HEK293 (cell line): ENCODE measurements around the gene CACNA1S.

Experiments used
- CTCF ChIA-PET: fragments of 350-600 bp; formaldehyde crosslinking; extraction: SDS; loops from one replicate; lab custom pipeline; 2021; ENCODE audit warnings: antibody characterized with exemption; lab: Yijun Ruan, JAX
- POLR2A ChIA-PET: fragments of 300-600 bp; formaldehyde crosslinking; extraction: SDS; loops from one replicate; lab custom pipeline; 2020; ENCODE audit warnings: antibody characterized with exemption, inconsistent platforms; lab: Yijun Ruan, JAX
- H3K27ac ChIP-seq: fragments of 200-500 bp; sonication (Bioruptor generic); 2 replicates; pipeline ENCODE4 v1.5.1; 2014; ENCODE audit warnings: low read depth, low read length, control low read depth, inconsistent platforms; ENCODE audit errors: extremely low read depth
- H3K36me3 ChIP-seq, 2 experiments: fragments of 200-500 bp in 1 of 2; sonication (Bioruptor generic) in 1 of 2; 1 replicate in 1 of 2; 2 replicates in 1 of 2; pipeline ENCODE4 v1.5.1; 2014 to 2017; ENCODE audit warnings: inconsistent platforms in 2 of 2, low read length in 2 of 2; ENCODE audit not compliant: control insufficient read depth in 2 of 2, insufficient read depth in 1 of 2
- H3K4me1 ChIP-seq: fragments of 200-500 bp; sonication (Bioruptor generic); 2 replicates; pipeline ENCODE4 v1.5.1; 2014; ENCODE audit warnings: mild to moderate bottlenecking, low read length, inconsistent platforms; ENCODE audit not compliant: control insufficient read depth, insufficient read depth
- H3K4me3 ChIP-seq: 2 replicates; pipeline ENCODE4 v1.5.1; 2011; ENCODE audit warnings: low read depth, mild to moderate bottlenecking, control low read depth, low read length, moderate library complexity
- H3K9me3 ChIP-seq: fragments of 200-500 bp; sonication (Bioruptor generic); 2 replicates; pipeline ENCODE4 v1.5.1; 2014; ENCODE audit warnings: low read depth, low read length, inconsistent platforms; ENCODE audit not compliant: control insufficient read depth, insufficient read depth
- ATF2 ChIP-seq: fragments of 450-650 bp; formaldehyde crosslinking; IDR thresholded peaks from 2 replicates; pipeline ENCODE4 v1.5.1; 2016; ENCODE audit warnings: missing biosample characterization, missing genetic modification characterization, low read depth
- ELK4 ChIP-seq: IDR thresholded peaks from 2 replicates; pipeline ENCODE4 v1.6.1; 2011; ENCODE audit warnings: mild to moderate bottlenecking, low read depth, low read length, borderline replicate concordance
- HOXC10 ChIP-seq: sonication (generic); formaldehyde crosslinking; IDR thresholded peaks from 2 replicates; pipeline ENCODE4 v1.8.1; 2023; ENCODE audit warnings: mild to moderate bottlenecking, missing genetic modification reagents
- MYNN ChIP-seq: fragments of 450-650 bp; formaldehyde crosslinking; IDR thresholded peaks from 2 replicates; pipeline ENCODE4 v1.5.1; 2016; ENCODE audit warnings: missing biosample characterization, missing genetic modification characterization, borderline replicate concordance
- OSR2 ChIP-seq: fragments of 450-650 bp; formaldehyde crosslinking; IDR thresholded peaks from 2 replicates; pipeline ENCODE4 v1.5.1; 2016; ENCODE audit warnings: missing biosample characterization, missing genetic modification characterization
- ZFHX2 ChIP-seq: fragments of 450-650 bp; formaldehyde crosslinking; conservative IDR thresholded peaks from 2 replicates; pipeline ENCODE4 v1.5.1; 2016; ENCODE audit warnings: missing biosample characterization, missing genetic modification characterization
- ZFP69B ChIP-seq: fragments of 450-650 bp; formaldehyde crosslinking; IDR thresholded peaks from 2 replicates; pipeline ENCODE4 v1.5.1; 2016; ENCODE audit warnings: missing biosample characterization, missing genetic modification characterization
- ZIC2 ChIP-seq: fragments of 450-650 bp; formaldehyde crosslinking; IDR thresholded peaks from 2 replicates; pipeline ENCODE4 v1.5.1; 2016; ENCODE audit warnings: missing biosample characterization, missing genetic modification characterization
- ZNF10 ChIP-seq: fragments of 450-650 bp; formaldehyde crosslinking; IDR thresholded peaks from 2 replicates; pipeline ENCODE4 v1.5.1; 2017; ENCODE audit warnings: missing biosample characterization, missing genetic modification characterization
- ZNF184 ChIP-seq: fragments of 450-650 bp; IDR thresholded peaks from 2 replicates; pipeline ENCODE4 v1.5.1; 2018; ENCODE audit warnings: missing biosample characterization, mild to moderate bottlenecking, missing genetic modification characterization
- ZNF202 ChIP-seq: fragments of 450-650 bp; formaldehyde crosslinking; IDR thresholded peaks from 2 replicates; pipeline ENCODE4 v1.5.1; 2016; ENCODE audit warnings: missing biosample characterization, missing genetic modification characterization, borderline replicate concordance
- ZNF24 ChIP-seq: fragments of 450-650 bp; formaldehyde crosslinking; IDR thresholded peaks from 2 replicates; pipeline ENCODE4 v1.5.1; 2016; ENCODE audit warnings: missing biosample characterization, missing genetic modification characterization
- ZNF404 ChIP-seq: fragments of 450-650 bp; formaldehyde crosslinking; IDR thresholded peaks from 2 replicates; pipeline ENCODE4 v1.5.1; 2017; ENCODE audit warnings: missing biosample characterization, missing genetic modification characterization
- ZNF521 ChIP-seq: fragments of 450-650 bp; formaldehyde crosslinking; IDR thresholded peaks from 2 replicates; pipeline ENCODE4 v1.5.1; 2017; ENCODE audit warnings: missing biosample characterization, mild to moderate bottlenecking, missing genetic modification characterization
- ZNF626 ChIP-seq: fragments of 450-650 bp; sonication (Bioruptor Pico); formaldehyde crosslinking; IDR thresholded peaks from 2 replicates; pipeline ENCODE4 v1.5.1; 2018; ENCODE audit warnings: missing biosample characterization, missing genetic modification characterization, inconsistent platforms
- ZNF660 ChIP-seq: fragments of 450-650 bp; IDR thresholded peaks from 2 replicates; pipeline ENCODE4 v1.5.1; 2018; ENCODE audit warnings: missing biosample characterization, mild to moderate bottlenecking, missing genetic modification characterization
- ZNF785 ChIP-seq: fragments of 450-650 bp; formaldehyde crosslinking; IDR thresholded peaks from 2 replicates; pipeline ENCODE4 v1.5.1; 2016; ENCODE audit warnings: missing biosample characterization, missing genetic modification characterization
- ZSCAN5A ChIP-seq: fragments of 450-650 bp; formaldehyde crosslinking; IDR thresholded peaks from 2 replicates; pipeline ENCODE4 v1.5.1; 2016; ENCODE audit warnings: missing biosample characterization, missing genetic modification characterization

Gene CACNA1S

GRCh38 chr1:201022493-201022819, 89.8 kb downstream of the CACNA1S start:
- Histone ChIP-seq H3K4me1 (no peaks in the 10 kb centered on the region), H3K4me3 (no peak overlapping the region), H3K27ac (no peak overlapping the region), H3K9me3 (no peaks in the 10 kb centered on the region), H3K36me3 (no peaks in the 10 kb centered on the region)
- TF ChIP-seq ZNF626 (tag by site-specific recombination): no peak
- TF ChIP-seq MYNN (tag by site-specific recombination): no peak
- TF ChIP-seq ZNF785 (tag by site-specific recombination): no peak
- no peak for TF ChIP-seq ZSCAN5A (tag by site-specific recombination)
- no peak for TF ChIP-seq ZNF660
- no peak for TF ChIP-seq ZNF521 (tag by site-specific recombination)
- TF ChIP-seq ZNF202 (tag by site-specific recombination): no peak
- TF ChIP-seq ZFHX2 (tag by site-specific recombination): no peak
- TF ChIP-seq ZNF24 (tag by site-specific recombination): no peak
- TF ChIP-seq ATF2 (tag by site-specific recombination): no peak
- no peak for TF ChIP-seq OSR2 (tag by site-specific recombination)
- no peak for TF ChIP-seq ZNF184
- TF ChIP-seq ELK4: no peak
- CTCF ChIA-PET: interaction anchor here (1.7 to 9.6 kb wide), 3 partner anchors 17 to 51 kb away, joined by 6 to 65 read pairs (median 18); no protein-coding TSS in a partner anchor
- POLR2A ChIA-PET: no interaction called here

- no peak overlapping the region for H3K4me3 ChIP-seq
- no peak for TF ChIP-seq ZNF404 (tag by site-specific recombination)
- TF ChIP-seq ZNF10 (tag by site-specific recombination): no peak
- TF ChIP-seq HOXC10: no peak
- TF ChIP-seq ZFP69B: no peak
- TF ChIP-seq ZIC2 (tag by site-specific recombination): peak; percentile 94
- TF ChIP-seq, all 188 proteins: peak for 1
- ChIA-PET CTCF (interaction anchor here (0.6 to 9.6 kb wide), 9 partner anchors 13 to 771 kb away, joined by 3 to 65 read pairs (median 6); no protein-coding TSS in a partner anchor), POLR2A (interaction anchor here (0.6 kb wide), 1 partner anchor 13 kb away, joined by 6 read pairs; no protein-coding TSS in a partner anchor)
- Histone ChIP-seq H3K27ac (no peak overlapping the region), H3K36me3 (no peaks in the 10 kb centered on the region), H3K4me1 (peaks cover under 1% of the 10 kb centered on the region; the same call in 1 of the 2 replicates), H3K9me3 (no peaks in the 10 kb centered on the region)
Measured at GRCh38 chr1:201021630-201022492, 90.4 kb downstream of the CACNA1S start.
